ENCODE measurements around the gene POU2F3. TPM values are rescaled to one million over a fixed set of nuclear protein-coding genes. Genes with fewer than 3 reads are reported as not detected.

The POU2F3 gene
- total and polyA plus RNA-seq, 8 donors, result 0.12 to 2.6 (median 0.25) TPM

DNA sequence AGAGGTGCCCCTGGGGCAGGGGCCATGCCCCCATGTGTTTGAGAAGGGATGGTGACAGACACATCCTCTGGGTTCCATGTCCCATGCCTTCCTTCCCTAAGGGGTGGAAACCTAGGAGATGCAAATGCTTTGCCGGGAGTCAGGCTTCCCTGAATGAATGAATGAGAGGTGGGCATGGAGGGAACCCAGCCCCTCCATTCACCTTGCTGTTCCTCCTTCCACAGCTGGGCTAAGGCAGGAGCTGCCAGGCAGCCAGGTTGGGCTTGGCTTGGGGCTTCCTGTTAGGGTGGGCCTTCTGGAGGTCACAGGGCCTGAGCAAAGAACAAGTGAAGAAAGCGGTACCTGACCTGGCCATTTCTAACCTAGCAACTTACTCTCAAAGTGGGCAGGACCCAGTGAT lies 926 bp downstream of the POU2F3 start:
- H3K4me3 ChIP-seq, result no peak overlapping the region
- no peak for FAIRE-seq
- no peaks in the 10 kb centered on the region for H3K9me3 ChIP-seq
- no peak for ATAC-seq
- TF ChIP-seq, protein P1, sequence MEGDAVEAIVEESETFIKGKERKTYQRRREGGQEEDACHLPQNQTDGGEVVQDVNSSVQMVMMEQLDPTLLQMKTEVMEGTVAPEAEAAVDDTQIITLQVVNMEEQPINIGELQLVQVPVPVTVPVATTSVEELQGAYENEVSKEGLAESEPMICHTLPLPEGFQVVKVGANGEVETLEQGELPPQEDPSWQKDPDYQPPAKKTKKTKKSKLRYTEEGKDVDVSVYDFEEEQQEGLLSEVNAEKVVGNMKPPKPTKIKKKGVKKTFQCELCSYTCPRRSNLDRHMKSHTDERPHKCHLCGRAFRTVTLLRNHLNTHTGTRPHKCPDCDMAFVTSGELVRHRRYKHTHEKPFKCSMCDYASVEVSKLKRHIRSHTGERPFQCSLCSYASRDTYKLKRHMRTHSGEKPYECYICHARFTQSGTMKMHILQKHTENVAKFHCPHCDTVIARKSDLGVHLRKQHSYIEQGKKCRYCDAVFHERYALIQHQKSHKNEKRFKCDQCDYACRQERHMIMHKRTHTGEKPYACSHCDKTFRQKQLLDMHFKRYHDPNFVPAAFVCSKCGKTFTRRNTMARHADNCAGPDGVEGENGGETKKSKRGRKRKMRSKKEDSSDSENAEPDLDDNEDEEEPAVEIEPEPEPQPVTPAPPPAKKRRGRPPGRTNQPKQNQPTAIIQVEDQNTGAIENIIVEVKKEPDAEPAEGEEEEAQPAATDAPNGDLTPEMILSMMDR (IDR thresholded peaks at IDR 0.05), result no peak
- no peaks in the 10 kb centered on the region for H3K36me3 ChIP-seq
- H3K27me3 ChIP-seq, result no peaks in the 10 kb centered on the region
- WGBS, 2 donors, result 95 to 100% methylated on average over 2 of the region's 2 CpGs
- no peak overlapping the region for H3K27ac ChIP-seq
- peaks cover 0 to 6% (median 0%) of the 10 kb centered on the region in 3 donors for H3K4me1 ChIP-seq
- no peak for DNase-seq
- intact Hi-C loops (cut with DNase I), result no loop called here

DNA sequence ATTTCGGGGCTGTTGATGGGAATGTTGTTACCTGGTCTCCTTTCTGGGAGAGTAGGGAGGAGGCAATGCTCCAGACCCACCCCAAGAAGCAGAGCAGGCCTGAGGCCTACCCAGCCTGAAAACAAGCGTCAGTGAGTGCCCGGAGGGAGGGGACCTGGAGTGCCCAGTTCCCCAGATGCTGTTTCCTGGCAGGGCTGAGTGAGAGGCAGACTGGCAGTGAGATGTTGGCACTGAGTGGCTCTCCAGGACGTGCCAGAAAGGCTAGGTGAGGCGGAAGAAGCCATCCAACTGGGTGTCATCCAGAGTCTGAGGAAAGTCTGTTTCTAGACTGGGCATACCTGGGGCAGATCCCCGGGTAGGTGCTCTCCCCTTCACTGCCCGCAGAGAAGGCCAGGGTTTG lies 1.3 kb downstream of the POU2F3 start:
- peaks cover 0 to 6% (median 0%) of the 10 kb centered on the region in 3 donors for H3K4me1 ChIP-seq
- WGBS, 2 donors, result 88 to 89% methylated on average over 7 of the region's 7 CpGs
- ATAC-seq (peak in 1 of 4 donors; percentile 29), DNase-seq (no peak), FAIRE-seq (no peak)
- H3K4me3 ChIP-seq, result no peak overlapping the region
- H3K27me3 ChIP-seq, result no peaks in the 10 kb centered on the region
- no peaks in the 10 kb centered on the region for H3K9me3 ChIP-seq
- H3K27ac ChIP-seq, result no peak overlapping the region
- TF ChIP-seq, protein P1 (IDR thresholded peaks at IDR 0.05), result no peak
- intact Hi-C loops (cut with DNase I), result no loop called here
- H3K36me3 ChIP-seq, result no peaks in the 10 kb centered on the region

DNA sequence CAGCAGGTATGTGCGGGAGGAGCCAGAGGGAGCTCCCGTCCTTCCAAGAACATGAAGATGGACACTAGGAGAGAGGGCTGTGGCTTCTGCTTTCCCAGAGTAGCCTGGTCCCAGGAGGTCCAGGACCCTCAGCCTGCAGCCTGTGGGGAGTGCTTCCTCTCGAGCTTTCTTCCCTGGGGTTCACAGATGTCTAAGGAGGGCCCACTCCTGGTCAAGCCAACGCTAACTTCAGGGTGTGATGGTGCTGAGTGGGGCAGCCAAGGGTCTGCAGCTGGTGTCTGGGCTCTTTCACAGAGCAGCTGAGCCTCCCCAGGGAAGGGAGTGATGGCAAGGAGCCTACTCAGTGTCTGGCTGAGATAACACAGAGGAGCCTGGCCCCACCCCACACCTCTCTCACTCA lies 3.3 kb downstream of the POU2F3 start:
- no peak for DNase-seq
- H3K9me3 ChIP-seq, result no peaks in the 10 kb centered on the region
- no peaks in the 10 kb centered on the region for H3K36me3 ChIP-seq
- no peaks in the 10 kb centered on the region for H3K27me3 ChIP-seq
- WGBS, 2 donors, result 67 to 71% methylated on average over 4 of the region's 4 CpGs
- TF ChIP-seq, protein P1 (IDR thresholded peaks at IDR 0.05), result no peak
- intact Hi-C loops (cut with DNase I), result no loop called here
- peaks cover 0 to 6% (median 0%) of the 10 kb centered on the region in 3 donors for H3K4me1 ChIP-seq
- no peak for FAIRE-seq
- H3K27ac ChIP-seq, result no peak overlapping the region
- ATAC-seq, result no peak
- no peak overlapping the region for H3K4me3 ChIP-seq

DNA sequence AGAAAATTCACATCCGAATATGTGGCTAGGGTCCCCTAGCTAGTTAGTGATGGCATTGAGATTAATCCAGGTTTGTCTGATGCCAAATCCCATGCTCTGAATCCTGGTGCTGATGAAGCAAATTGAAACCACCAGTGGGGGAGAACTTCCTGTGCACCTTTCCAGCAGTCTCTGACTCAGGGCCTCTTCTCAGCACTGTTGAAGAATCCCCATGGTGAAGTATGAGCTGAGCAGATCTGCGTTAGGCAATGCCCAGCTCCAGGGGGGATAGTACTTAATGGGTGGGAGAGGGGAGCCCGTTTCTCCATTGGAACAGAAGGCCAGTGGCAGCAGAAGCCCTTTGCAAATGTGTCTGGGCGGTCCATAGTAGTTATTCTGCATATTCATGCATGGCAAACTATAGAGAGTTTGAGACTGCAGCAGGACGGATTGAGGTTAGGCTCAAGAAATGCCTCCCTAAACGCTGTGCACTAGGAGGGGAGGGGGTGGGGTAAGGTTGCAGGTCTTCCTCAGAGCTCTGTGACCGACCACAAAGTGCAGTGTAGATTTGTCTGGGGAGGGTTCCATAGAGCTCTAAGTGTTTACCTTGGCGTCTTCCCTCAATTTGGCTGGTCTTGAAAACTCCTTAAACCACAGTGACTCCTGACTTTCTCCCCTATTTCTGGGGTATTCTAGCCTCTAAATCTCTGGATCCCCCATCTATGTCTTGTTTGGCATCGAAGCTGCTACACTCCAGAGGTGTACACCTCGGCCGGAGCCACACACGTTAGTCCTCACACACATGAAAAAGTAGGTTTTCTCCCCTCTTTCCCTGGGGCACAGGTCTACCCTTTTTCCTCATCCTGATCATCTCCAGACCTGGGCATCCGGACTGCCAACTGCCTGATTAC lies 4.8 kb downstream of the POU2F3 start:
- WGBS, 2 donors, result 64 to 69% methylated on average over 13 of the region's 13 CpGs
- Histone ChIP-seq H3K4me1 (peaks cover 0 to 6% (median 0%) of the 10 kb centered on the region in 3 donors), H3K27me3 (no peaks in the 10 kb centered on the region), H3K36me3 (no peaks in the 10 kb centered on the region), H3K9me3 (no peaks in the 10 kb centered on the region), H3K27ac (no peak overlapping the region), H3K4me3 (no peak overlapping the region)
- TF ChIP-seq, protein P1 (IDR thresholded peaks at IDR 0.05), result no peak
- ATAC-seq, result no peak
- no peak for FAIRE-seq
- DNase-seq, result no peak
- intact Hi-C loops (cut with DNase I), result no loop called here

DNA sequence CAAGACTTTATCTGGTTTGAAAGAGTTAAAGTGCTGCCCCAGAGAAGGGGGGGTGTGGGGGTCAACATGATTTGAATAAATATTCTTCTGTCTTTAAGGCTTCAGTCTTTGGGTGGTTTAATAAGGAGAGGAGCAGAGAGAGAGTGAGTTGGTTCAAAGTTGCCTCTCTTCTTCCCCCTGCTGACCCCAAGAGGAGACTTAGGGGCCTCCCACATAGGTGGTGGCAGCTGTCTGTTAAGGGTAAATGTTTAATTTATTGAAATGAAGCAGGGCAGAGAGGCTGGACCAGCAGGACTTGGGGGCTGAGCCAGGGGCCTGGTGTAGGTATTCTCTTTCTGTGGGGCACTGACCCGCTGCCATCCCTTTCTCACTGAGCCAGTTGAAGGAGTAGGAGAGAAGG lies 5.5 kb downstream of the POU2F3 start:
- Histone ChIP-seq H3K4me3 (no peak overlapping the region), H3K36me3 (no peaks in the 10 kb centered on the region), H3K27ac (no peak overlapping the region), H3K4me1 (peaks cover 0 to 2% (median 0%) of the 10 kb centered on the region in 3 donors), H3K27me3 (no peaks in the 10 kb centered on the region), H3K9me3 (no peaks in the 10 kb centered on the region)
- intact Hi-C loops (cut with DNase I), result no loop called here
- 83 to 96% methylated on average over 1 of the region's 1 CpG for WGBS, 2 donors
- ATAC-seq (no peak), DNase-seq (no peak), FAIRE-seq (no peak)
- TF ChIP-seq, protein P1 (IDR thresholded peaks at IDR 0.05), result no peak

Data from pancreas (tissue), 10 donors.